ENCODE data around the gene MIPOL1. TPM values are rescaled to one million over a fixed set of nuclear protein-coding genes. Genes with fewer than 3 reads are reported as not detected.
"Not testable (repeated sequence)": the region's sequence is repeated elsewhere in the genome, so short reads cannot be mapped to it uniquely, and the experiment has no call there.

Gene MIPOL1
- total RNA-seq, 1 experiment from 2014 or later, result 13.1 TPM

DNA sequence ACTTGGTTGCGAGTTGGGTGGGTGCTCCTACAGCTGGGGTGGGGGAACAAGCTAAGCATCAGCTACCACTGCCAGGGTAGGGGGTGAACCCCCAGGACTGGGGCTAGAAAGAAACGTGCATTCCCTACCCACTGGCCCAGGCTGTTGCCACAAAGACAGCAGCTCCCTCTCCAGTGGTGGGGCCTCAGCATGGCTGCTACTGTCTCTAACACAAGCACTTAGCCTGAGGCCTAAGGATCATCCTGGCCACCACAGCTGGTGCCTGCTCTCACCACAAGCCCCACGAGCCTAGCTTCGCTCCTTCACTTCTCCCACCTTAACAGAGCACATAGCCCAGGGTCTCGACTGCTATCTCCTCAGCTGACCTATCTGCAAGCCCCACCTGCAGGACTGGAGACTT, 44.3 kb upstream of the MIPOL1 start:
- BruUV-seq (replicated peaks), result no TSS peak
- Histone ChIP-seq H2AFZ (no peak overlapping the region), H3K4me2 (no peak overlapping the region), H4K20me1 (ENCODE audit: insufficient read depth) (no peaks in the 10 kb centered on the region), H3K27ac (no peak overlapping the region), H3K79me2 (ENCODE audit: low read depth) (no peaks in the 10 kb centered on the region), H3F3A (ENCODE audit: insufficient read depth, low read depth) (no peaks in the 10 kb centered on the region), H3K36me3 (ENCODE audit: low read depth) (no peaks in the 10 kb centered on the region), H3K9me3 (ENCODE audit: insufficient read depth, low read depth) (no peaks in the 10 kb centered on the region), H3K9me2 (ENCODE audit: insufficient read depth) (no peaks in the 10 kb centered on the region), H3K4me1 (replicated peaks; ENCODE audit: insufficient read depth) (no peaks in the 10 kb centered on the region), H3K27me3 (ENCODE audit: insufficient read depth, low read depth) (no peaks in the 10 kb centered on the region), H3K4me3 (no peak overlapping the region)
- TF ChIP-seq, protein P1, sequence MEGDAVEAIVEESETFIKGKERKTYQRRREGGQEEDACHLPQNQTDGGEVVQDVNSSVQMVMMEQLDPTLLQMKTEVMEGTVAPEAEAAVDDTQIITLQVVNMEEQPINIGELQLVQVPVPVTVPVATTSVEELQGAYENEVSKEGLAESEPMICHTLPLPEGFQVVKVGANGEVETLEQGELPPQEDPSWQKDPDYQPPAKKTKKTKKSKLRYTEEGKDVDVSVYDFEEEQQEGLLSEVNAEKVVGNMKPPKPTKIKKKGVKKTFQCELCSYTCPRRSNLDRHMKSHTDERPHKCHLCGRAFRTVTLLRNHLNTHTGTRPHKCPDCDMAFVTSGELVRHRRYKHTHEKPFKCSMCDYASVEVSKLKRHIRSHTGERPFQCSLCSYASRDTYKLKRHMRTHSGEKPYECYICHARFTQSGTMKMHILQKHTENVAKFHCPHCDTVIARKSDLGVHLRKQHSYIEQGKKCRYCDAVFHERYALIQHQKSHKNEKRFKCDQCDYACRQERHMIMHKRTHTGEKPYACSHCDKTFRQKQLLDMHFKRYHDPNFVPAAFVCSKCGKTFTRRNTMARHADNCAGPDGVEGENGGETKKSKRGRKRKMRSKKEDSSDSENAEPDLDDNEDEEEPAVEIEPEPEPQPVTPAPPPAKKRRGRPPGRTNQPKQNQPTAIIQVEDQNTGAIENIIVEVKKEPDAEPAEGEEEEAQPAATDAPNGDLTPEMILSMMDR (conservative IDR thresholded peaks at IDR 0.05), result no peak
- no peak for TF ChIP-seq EZH2 (IDR thresholded peaks at IDR 0.05; ENCODE audit: low read depth)
- DNase-seq, result no peak
- ChIA-PET POLR2A (ENCODE audit: unreplicated experiment) (no interaction called here), CTCF (no interaction called here)
- intact Hi-C loops (cut with micrococcal nuclease; ENCODE audit: unreplicated experiment), result loop anchor here (5.0 kb wide), 1 partner anchor 1081 kb away; no protein-coding TSS in a partner anchor

DNA sequence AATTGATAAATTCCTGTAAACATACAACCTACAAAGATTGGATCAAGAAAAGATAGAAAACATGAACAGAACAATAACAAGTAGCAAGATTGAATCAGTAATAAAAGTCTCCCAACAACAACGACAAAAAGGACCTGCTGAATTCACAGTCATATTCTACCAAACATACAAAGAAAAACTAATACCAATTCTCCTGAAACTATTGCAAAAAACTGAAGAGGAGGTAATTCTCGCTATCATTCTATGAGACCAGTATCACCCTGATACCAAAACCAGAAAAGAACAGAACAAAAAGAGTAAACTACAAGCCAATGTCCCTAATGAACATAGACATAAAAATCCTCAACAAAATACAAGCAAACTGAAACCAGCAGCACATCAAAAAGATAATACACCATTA, 39.8 kb upstream of the MIPOL1 start:
- H3K27me3 ChIP-seq (ENCODE audit: insufficient read depth, low read depth), result no peaks in the 10 kb centered on the region
- intact Hi-C loops (cut with micrococcal nuclease; ENCODE audit: unreplicated experiment), result no loop called here
- no peak overlapping the region for H3K27ac ChIP-seq
- no peaks in the 10 kb centered on the region for H3K4me1 ChIP-seq (replicated peaks; ENCODE audit: insufficient read depth)
- H3K4me2 ChIP-seq, result no peak overlapping the region
- no peaks in the 10 kb centered on the region for H4K20me1 ChIP-seq (ENCODE audit: insufficient read depth)
- no peaks in the 10 kb centered on the region for H3F3A ChIP-seq (ENCODE audit: insufficient read depth, low read depth)
- BruUV-seq (replicated peaks), result no TSS peak
- H2AFZ ChIP-seq, result no peak overlapping the region
- CTCF ChIA-PET, result no interaction called here
- POLR2A ChIA-PET (ENCODE audit: unreplicated experiment), result no interaction called here
- H3K9me2 ChIP-seq (ENCODE audit: insufficient read depth), result no peaks in the 10 kb centered on the region
- no peak overlapping the region for H3K4me3 ChIP-seq
- H3K9me3 ChIP-seq (ENCODE audit: insufficient read depth, low read depth), result no peaks in the 10 kb centered on the region; the same call in 1 of the 2 replicates
- H3K79me2 ChIP-seq (ENCODE audit: low read depth), result no peaks in the 10 kb centered on the region
- H3K36me3 ChIP-seq (ENCODE audit: low read depth), result no peaks in the 10 kb centered on the region
- no peak for TF ChIP-seq EZH2 (IDR thresholded peaks at IDR 0.05; ENCODE audit: low read depth)
- TF ChIP-seq, protein P1 (conservative IDR thresholded peaks at IDR 0.05), result no peak
- no peak for DNase-seq

DNA sequence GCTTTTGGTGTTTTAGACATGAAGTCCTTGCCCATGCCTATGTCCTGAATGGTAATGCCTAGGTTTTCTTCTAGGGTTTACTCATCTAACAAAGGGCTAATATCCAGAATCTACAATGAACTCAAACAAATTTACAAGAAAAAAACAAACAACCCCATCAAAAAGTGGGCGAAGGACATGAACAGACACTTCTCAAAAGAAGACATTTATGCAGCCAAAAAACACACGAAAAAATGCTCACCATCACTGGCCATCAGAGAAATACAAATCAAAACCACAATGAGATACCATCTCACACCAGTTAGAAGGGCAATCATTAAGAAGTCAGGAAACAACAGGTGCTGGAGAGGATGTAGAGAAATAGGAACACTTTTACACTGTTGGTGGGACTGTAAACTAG, 35.4 kb upstream of the MIPOL1 start:
- H4K20me1 ChIP-seq (ENCODE audit: insufficient read depth); CTCF ChIA-PET; DNase-seq: not testable (repeated sequence)

DNA sequence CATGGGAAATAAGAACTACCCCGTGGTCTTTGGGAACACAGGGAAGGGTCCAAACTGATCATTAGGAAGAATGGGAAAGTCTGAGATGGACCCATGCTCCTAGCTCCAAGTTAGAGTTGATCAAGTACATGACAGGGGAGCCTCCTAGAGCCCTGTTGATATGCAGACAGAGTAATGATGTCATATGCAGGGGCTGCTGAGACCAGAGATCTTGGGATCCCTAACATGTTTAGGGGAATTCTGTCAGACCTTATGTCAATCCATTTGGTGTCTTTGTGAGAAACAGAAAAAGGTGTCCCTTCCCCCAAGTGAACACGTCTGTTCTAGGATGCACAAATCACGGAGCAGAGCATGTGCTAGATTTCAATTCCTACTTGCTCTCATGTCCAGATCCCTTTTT, 31.9 kb upstream of the MIPOL1 start:
- Histone ChIP-seq H4K20me1 (ENCODE audit: insufficient read depth) (no peaks in the 10 kb centered on the region), H3K4me1 (replicated peaks; ENCODE audit: insufficient read depth) (no peaks in the 10 kb centered on the region), H3K27me3 (ENCODE audit: insufficient read depth, low read depth) (no peaks in the 10 kb centered on the region), H3K9me3 (ENCODE audit: insufficient read depth, low read depth) (no peaks in the 10 kb centered on the region), H3K9me2 (ENCODE audit: insufficient read depth) (no peaks in the 10 kb centered on the region), H3K4me2 (no peak overlapping the region), H3F3A (ENCODE audit: insufficient read depth, low read depth) (no peaks in the 10 kb centered on the region), H3K27ac (no peak overlapping the region), H2AFZ (no peak overlapping the region), H3K79me2 (ENCODE audit: low read depth) (no peaks in the 10 kb centered on the region), H3K4me3 (no peak overlapping the region), H3K36me3 (ENCODE audit: low read depth) (no peaks in the 10 kb centered on the region)
- no peak for DNase-seq
- POLR2A ChIA-PET (ENCODE audit: unreplicated experiment), result no interaction called here
- BruUV-seq (replicated peaks), result no TSS peak
- intact Hi-C loops (cut with micrococcal nuclease; ENCODE audit: unreplicated experiment), result no loop called here
- CTCF ChIA-PET, result no interaction called here
- TF ChIP-seq, protein P1 (conservative IDR thresholded peaks at IDR 0.05), result no peak
- no peak for TF ChIP-seq EZH2 (IDR thresholded peaks at IDR 0.05; ENCODE audit: low read depth)

More for the DNA sequence above, 35.4 kb upstream of the MIPOL1 start:
- H3K9me2 ChIP-seq (ENCODE audit: insufficient read depth); POLR2A ChIA-PET (ENCODE audit: unreplicated experiment); H2AFZ ChIP-seq; H3K27ac ChIP-seq; H3K4me2 ChIP-seq; intact Hi-C loops (cut with micrococcal nuclease; ENCODE audit: unreplicated experiment); H3K36me3 ChIP-seq (ENCODE audit: low read depth); H3K4me3 ChIP-seq; H3K79me2 ChIP-seq (ENCODE audit: low read depth); H3F3A ChIP-seq (ENCODE audit: insufficient read depth, low read depth); H3K9me3 ChIP-seq (ENCODE audit: insufficient read depth, low read depth); BruUV-seq (replicated peaks); H3K27me3 ChIP-seq (ENCODE audit: insufficient read depth, low read depth); H3K4me1 ChIP-seq (replicated peaks; ENCODE audit: insufficient read depth): not testable (repeated sequence)
